HG02938 (cell line): ENCODE data around the gene CCDC157.

Source experiments
- ATAC-seq: cut with Tn5 transposase; IDR thresholded peaks from one replicate; pipeline ENCODE4 v1.9.1; 2021; ENCODE audit warnings: mild to moderate bottlenecking, moderate library complexity; ENCODE audit not compliant: unreplicated experiment

The CCDC157 gene

DNA sequence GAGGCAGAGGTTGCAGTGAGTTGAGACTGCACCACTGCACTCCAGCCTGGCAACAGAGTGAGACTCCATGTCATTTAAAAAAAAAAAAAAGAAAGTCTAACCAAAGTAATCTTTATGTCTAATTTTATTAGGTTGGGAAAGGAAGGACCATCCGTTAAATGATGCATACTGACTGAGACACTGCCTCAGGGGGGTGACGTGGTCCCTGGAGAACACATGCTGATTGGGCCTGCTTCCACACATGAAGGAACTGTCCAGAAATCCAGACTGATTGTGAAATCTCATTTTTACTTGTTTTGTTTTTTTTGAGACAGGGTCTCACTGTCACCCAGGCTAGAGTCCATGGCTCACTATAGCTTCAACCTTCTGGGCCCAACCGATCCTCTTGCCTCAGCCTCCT, 5.6 kb upstream of the CCDC157 start:
- ATAC-seq, result no peak

DNA sequence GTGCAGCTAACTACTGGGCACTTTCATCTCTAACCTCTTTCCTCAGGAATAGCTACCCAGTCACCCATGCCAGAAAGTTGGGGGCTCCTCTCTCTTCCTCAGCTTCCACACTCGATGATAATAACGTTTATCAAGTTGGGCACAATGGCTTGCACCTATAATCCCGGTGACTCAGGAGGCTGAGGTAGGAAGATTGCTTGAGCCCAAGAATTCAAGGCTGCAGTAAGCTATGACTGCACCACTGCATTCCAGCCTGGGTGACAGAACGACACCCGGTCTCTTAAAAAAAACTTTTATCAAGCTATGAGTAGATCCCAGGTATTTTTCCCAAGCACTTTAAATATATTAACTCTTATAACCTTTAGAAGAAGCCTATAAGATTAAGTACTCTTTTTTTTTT, 2.2 kb upstream of the CCDC157 start:
- no peak for ATAC-seq

DNA sequence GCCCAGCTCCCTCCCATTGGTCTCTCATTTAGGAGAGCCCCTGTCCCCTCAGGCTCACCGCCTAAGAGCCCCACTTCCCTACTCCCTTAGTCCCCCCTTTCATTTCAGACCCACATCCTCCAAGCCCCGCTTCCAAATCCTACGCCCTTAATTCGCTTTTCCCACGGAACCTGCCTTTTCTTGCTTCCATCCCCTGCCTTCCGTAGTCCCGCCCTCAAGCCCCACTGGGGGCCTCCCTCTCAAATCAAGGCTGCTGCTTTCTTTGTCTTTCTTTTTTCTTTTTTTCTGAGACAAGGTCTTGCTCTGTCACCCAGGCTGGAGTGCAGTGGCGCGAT, 396 bp downstream of the CCDC157 start:
- ATAC-seq, result no peak

DNA sequence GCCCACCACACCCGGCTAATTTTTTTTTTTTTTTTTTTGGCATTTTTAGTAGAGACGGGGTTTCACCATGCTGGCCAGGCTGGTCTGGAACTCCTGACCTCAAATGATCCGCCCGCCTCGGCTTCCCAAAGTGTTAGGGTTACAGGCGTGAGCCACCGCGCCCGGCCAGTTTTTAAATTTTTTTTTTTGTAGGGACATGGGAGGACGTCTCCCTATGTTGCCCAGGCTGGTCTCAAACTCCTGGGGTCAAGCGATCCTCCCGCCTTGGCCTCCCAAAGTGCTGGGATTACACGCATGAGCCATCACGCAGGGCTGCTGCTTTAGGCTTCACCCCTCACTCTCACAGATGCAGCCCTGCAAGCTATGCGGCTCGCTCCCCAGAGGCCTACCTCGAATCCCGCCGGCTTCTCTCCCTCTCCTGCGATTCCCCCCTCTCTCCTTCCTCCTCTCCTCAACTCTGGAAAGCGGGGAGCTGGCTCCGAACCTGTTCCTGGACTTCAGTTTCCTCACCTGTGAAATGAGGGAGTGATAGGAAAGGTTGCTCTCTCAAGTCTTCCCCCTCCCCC, 926 bp downstream of the CCDC157 start:
- ATAC-seq, result no peak

DNA sequence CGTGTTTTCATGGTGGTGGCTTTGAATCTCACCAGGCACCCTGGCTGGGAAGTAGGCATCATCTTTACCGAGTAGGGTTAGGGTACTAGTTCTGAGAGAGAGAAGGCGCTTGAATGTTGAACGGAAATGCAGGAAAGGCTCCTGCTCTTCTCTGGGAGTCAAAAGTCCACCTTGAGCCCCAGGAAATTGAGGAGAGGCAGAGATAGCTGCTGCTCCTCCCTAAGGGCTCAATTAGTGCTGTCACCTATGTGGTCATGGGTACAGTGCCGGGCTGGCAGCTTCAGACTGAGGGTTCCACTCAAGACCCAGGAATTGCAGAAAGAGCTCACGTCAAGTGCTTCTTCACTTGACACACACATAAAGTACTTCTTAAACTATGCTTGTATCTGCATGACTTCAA, 1.7 kb downstream of the CCDC157 start:
- no peak for ATAC-seq

DNA sequence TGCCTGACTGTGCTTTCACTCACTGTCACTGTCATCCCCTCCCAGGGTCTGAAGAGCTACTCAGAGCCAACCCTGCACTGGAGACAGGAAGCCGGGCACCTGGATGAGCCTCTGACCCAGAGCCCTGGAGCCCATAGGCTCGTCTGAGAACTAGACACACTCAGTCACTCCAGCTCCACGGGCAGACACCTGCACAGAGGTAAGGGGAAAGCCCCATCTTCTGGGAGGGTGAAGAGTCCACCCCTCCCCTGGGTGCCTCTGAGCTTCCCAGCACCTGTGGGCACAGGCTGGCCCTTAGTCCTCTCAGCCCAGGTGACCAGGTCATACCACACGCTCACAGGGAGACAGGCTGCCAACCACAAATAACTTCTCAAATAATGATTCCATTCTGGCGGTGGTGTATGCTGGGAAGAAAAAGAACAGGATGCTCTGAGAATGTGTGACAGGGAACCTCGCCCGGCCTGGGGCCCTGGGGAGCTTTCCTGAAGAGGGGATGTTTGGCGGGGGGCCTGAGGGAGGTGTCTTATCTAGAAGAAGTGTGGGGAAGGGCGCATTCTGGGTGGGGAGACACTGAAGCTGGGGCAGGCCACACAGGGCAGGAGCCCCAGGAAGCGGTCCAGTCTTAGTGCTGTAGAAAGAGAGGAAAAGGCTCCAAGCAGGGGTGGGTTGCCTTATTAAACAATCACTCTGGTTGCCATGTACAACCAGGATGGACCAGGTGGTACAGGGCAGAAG, 5.3 kb downstream of the CCDC157 start:
- ATAC-seq, result no peak

DNA sequence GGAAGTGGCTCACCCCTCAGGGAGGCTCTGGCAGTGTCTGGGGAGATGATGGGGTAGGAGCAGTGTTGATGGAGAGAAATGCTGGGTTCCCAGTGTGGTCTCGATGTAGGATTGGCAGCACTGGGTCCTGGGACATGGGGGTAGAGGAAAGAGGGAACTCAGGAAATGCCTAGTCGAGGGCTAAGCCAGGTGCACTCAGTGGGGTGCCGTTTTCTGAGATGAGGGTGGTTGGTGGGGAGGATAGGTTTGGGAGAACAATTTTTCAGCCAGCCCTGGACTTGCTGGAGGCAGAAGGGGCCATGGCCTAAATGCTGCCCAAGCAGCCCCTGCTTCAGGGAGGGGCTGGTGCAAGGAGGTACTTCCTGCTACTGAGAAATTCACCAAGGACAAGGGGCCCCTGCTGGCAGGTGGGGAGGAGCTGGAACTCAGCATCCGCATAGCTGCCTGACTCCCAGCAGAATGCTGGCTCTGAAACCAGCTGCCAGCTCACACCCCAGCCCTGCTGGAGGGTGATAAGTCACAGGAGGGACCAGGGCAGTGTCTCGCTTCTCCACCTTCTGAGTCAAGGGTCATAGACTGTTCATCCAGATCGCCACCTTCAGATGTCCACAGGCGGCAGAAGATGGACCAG, 6.0 kb downstream of the CCDC157 start:
- ATAC-seq, result no peak

DNA sequence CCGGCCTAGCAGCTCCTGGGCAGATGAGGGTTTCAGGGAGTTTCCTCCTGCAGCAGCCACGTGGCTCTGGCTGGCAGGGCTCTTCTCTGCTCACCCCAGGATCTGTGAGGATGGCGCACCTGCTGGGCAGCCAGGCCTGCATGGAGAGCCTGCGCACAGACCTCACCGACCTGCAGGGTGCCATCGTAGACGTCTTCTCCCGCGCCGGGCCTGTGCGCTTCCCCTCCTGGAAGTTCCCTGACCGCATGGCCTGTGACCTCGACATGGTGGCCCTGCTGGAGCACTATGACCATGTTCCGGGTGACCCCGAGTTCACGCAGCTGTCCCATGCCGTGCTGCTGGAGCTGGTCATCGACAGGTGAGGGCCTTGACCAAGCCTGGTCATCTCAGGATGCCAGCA, 9.1 kb downstream of the CCDC157 start:
- ATAC-seq, result no peak

DNA sequence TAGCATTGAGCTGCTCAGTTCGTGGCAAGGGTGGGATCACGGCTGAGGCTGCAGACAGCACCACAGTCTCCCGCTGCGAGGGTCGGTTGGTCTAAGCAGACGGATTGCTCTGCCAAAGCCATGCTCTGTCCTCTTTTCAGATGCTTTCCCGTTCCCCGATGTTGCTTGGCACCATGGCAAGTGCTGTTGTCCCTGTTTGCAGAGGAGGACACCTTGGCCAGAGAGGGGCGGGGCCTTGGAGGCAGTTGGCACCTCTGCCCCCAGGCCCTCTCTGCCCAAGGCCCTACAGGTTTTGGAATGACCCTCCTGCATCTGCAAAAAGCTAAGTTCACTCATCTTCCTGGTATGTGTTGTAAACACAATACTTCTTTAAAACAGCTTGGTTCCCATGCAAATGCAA, 11.6 kb downstream of the CCDC157 start:
- no peak for ATAC-seq

DNA sequence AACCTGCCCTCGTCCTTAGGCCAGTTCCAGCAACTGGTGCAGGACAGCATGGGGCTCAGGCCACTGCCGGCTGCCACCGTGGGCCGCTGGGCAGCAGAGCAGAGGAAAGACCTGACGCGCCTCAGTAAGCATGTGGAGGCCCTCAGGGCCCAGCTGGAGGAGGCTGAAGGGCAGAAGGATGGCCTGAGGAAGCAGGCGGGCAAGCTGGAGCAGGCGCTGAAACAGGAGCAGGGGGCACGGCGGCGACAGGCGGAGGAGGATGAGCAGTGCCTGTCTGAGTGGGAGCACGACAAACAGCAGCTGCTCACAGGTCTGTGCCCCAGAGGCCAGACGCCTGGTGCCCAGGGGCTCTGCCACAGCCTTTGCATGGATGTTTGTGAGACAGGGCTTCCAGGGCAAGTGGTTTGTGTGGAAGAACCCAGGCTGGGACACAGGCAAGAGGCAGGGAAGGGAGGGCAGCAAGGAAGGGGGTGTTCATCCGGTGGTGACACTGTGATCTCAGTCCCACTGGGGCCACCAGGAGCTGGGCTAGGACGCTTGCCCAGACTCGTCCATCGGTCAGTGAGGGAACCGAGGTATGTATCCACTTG, 13.9 kb downstream of the CCDC157 start:
- no peak for ATAC-seq

DNA sequence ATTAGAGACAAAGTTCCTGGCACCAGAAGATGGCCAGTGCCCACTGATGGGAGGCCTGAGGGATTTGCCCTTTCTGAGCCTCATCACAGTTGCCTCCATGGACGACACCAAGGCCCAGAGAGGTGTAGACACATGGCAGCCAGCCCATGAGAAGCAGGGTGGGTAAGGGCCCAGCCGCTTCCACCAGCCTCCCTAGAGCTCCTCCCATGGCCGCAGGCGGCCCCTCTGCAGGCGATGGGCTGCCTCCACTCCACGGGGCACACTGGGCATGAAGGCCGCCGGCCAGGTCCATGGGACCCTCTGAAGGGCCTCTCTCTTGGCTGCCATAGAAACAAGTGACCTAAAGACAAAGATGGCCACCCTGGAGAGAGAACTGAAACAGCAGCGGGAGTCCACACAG, 14.5 kb downstream of the CCDC157 start:
- ATAC-seq, result no peak

DNA sequence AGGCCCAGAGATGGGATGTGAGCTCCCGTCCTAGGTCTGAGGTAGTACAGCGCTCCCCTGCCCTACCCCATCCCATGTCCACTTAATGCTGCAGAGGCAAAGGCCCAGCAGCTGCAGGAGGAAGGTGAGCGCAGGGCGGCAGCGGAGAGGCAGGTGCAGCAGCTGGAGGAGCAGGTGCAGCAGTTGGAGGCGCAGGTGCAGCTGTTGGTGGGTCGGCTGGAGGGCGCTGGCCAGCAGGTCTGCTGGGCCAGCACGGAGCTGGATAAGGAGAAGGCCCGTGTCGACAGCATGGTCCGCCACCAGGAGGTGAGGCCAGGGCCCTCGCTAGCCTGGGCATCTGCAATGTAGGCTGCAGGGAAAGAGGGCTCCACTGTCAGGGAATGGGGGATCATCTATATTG, 15.2 kb downstream of the CCDC157 start:
- no peak for ATAC-seq

DNA sequence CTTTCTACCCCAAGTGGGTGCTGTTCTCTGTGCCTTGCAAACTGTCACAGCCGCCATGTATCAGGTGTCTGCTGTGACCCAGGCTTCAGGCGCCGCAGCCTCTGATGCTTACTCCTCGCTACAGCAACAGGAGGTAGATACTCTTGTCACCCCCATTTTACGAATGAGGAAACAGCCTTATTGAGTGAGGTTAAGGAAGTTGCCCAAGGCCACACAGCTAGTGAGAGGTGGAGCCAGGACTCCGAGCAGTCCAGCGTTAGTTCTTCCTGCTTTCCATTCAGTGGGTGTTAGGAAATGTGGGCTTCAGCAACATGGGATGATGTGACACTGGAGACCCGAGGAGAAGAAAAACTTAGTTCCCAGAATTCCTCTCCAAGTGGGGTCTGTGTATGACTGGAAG, 16.1 kb downstream of the CCDC157 start:
- ATAC-seq, result no peak

DNA sequence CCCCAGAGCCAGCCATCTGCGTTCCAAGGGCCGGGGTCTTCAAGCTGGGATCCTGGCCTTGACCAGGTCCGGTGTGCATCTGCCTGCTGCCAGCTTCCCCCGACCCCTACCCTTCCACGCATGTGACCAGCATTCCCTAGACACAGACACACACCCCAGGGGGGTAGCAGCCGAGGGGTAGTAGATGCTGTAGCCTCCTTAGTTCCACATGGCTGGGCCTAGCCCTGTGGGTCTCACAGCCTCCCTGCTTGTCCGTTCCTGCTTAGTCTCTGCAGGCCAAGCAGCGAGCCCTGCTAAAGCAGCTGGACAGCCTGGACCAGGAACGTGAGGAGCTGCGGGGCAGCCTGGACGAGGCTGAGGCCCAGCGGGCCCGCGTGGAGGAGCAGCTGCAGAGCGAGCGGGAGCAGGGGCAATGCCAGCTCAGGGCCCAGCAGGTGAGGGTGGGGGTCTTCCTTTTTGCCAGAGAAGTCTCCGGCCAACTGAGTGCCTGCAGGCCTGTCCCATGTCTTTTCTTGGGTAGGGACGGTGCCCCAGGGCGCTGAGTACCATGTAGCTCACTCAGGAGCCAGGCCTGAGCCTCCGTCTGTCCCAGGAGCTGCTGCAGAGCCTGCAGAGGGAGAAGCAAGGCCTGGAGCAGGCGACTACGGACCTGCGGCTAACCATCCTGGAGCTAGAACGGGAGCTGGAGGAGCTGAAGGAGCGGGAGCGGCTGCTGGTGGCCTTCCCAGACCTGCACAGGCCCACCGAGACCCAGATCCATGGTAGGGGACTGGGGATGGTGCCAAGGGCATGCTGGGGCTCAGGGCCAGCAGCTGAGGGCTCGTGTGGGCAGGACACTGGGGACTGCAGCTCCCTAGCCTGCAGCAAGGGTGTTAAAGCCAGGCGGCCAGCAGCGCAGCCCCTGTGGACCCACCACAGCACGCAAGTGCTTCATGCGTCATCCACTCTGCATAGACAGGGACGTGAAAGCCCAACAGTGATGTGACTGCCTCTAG, 16.8 kb downstream of the CCDC157 start:
- no peak for ATAC-seq

DNA sequence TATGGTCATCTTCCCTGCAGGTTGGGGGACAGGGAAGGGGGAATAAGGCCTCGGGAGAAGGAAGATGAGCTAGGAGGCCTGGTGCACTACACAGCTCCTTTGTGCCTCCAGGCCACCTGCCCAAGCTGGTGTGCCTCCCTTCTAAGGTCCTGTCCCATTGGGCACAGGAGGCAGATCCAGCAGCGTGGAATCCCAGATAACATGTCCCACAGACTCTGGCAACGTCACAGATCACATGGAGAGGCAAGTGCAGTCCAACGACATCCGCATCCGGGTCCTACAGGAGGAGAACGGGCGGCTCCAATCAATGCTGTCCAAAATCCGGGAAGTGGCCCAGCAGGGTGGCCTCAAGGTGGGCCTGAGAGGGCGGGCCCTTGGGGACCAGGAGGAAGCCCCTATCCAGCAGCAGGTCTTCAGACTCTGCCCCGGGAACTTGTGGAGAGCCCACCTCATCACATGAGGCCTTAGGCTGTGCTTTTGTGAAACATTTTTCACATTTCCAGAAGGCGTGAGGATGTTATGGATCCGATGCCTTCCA, 18.6 kb downstream of the CCDC157 start:
- no peak for ATAC-seq

DNA sequence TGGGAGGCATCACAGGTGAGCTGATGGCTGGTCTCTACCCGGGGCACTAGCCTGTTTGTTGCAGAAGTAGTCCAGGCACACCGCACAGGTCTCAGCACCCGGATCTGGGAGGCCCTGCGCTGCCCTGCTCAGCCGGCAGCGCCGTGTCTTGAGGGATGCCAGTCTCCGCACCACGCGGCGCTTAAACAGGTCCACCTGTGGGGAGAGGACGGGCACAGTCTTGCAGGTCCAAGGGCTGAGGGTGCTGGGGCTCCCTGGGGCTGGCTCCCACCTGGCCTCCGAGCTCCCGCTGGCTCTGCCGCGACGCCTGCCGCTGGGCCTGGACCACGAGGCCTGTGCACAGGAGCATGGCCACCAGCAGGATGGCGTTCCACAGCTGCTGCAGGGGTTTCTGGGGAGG, 23.2 kb downstream of the CCDC157 start:
- no peak for ATAC-seq

DNA sequence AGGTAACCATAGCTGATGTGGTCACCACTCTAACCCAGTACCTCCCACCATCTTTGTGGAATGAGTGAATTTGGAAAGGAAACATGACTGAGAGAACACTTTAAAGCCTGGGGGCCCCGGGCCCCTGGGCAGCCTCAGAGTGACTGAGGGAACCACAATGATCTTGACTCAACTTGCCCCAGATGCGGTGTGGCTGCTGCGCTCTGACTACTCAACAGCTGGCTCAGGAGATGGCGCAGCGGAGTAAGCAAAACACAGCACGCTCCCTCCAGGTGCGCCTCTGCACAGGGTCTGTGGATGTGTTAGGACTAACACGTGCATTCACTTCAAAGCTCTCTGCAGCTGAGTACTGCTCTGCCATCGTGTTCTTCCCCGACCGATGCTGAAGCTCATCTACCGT, 24.5 kb downstream of the CCDC157 start:
- ATAC-seq, result no peak

DNA sequence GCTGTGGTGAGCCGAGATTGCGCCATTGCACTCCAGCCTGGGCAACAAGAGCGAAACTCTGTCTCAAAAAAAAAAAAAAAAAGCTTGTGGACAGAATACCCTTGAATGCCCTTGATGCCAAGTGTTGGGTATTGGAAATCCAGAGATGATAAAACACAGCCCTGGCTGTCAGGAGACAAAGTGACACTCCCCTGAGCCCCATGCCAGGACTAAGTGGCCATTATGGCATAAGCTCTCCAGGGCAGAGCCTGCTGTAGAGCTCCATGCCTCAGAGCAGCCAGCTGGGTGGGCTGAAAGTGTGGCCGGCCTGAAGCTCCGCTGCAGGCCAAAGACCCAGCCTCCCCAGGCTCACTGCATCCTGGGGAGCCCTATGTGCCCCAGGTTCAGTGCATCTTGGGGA, 25.5 kb downstream of the CCDC157 start:
- ATAC-seq, result no peak

DNA sequence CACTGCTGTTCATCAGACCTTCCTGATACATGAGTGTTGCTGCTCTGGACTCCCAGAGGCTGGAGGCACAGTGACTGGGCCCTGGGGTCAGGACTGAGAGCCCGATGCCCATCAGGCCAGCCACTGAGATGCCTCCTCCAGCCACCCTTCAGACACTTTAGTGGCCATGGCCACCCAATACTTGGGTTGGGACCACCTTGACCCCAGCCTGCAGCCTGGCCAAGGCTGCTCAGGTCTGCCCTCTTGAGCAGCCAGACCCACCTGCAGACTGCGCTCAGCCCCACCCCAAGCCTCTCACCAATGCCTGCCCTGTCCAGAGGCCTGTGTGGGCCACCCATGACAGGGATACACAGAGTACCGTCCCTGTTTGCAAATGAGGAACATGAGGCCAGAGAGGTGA, 26.3 kb downstream of the CCDC157 start:
- no peak for ATAC-seq

DNA sequence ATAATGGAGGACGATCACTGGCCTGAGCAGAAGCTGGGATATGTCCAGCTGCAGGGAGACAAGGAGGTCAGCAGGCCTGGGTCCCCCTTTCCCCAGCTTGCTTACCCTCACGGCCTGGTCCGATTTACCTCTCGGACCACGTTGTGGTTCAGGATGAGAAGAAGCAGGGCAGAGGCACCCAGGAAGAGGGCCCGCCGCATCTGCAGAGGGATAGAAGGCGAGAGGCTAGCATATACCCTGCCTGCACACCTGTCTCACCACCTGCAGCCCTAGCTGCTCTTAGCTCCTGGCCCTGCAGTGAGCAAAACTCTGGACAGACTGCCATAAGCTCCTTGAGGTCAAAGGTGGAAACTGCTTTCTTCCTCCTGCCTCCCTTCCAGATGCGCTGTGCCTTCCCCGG, 29.1 kb downstream of the CCDC157 start:
- no peak for ATAC-seq

DNA sequence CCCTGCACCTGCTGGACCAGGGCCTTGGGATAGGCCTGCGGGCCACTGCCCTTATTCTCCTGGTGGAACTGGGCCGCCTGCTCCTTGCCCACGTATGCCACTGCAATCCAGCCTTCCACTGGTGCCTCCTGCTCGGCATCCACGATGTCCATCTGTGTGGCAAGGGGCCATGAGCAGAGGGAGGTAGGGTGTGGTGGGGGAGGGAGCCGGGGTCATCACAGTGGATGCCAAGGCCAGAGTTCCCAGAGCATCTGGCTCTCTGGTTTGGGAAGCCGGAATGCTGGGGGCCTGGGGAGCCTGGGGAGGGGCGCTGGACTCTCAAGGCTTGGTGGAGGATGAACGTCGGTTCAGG, 29.8 kb downstream of the CCDC157 start:
- no peak for ATAC-seq
